Natural killer cell (primary cell): Measurements from ENCODE around the gene DOCK8. TPM values are rescaled to one million over a fixed set of nuclear protein-coding genes. Genes with fewer than 3 reads are reported as not detected.

ENCODE experiments used
- ATAC-seq, 3 donors: fragments of 150-1000 bp in 2 of 3; fragments of 200-7000 bp in 1 of 3; cut with Tn5 transposase; 1 replicate in 1 of 3; 2 replicates in 2 of 3; pipeline ENCODE4 v1.10.0; 2021; ENCODE audit warnings: mild to moderate bottlenecking in 2 of 3, moderate library complexity in 2 of 3
- DNase-seq, 2 donors: peaks; one replicate each; pipeline versions ENCODE4 v3.0.0 to v3.0.0-alpha.2; 2013 to 2021; ENCODE audit warnings: mixed read lengths in 1 of 2
- H3K27ac ChIP-seq: one replicate; pipeline ENCODE4 v1.5.1; 2013; ENCODE audit warnings: mild to moderate bottlenecking, low read length
- H3K27me3 ChIP-seq: one replicate; pipeline ENCODE4 v1.6.1; 2013; ENCODE audit warnings: low read length; ENCODE audit not compliant: control insufficient read depth, insufficient read depth
- H3K36me3 ChIP-seq: one replicate; pipeline ENCODE4 v1.6.1; 2013; ENCODE audit warnings: low read length; ENCODE audit not compliant: control insufficient read depth, insufficient read depth
- H3K4me1 ChIP-seq: one replicate; pipeline ENCODE4 v1.6.1; 2013; ENCODE audit warnings: low read length; ENCODE audit not compliant: control insufficient read depth, insufficient read depth
- H3K4me3 ChIP-seq: one replicate; pipeline ENCODE4 v1.5.1; 2013; ENCODE audit warnings: low read length
- H3K9me3 ChIP-seq: one replicate; pipeline ENCODE4 v1.6.1; 2013; ENCODE audit warnings: low read length; ENCODE audit not compliant: control insufficient read depth, insufficient read depth
- H3K27ac Mint-ChIP-seq, 2 donors: one replicate each; pipeline ENCODE4 v1.8.0; 2022; ENCODE audit warnings: mild to moderate bottlenecking in 2 of 2, mixed read lengths in 2 of 2, moderate library complexity in 1 of 2
- H3K27me3 Mint-ChIP-seq, 2 donors: one replicate each; pipeline ENCODE4 v1.8.0; 2022; ENCODE audit warnings: low read depth in 2 of 2, mixed read lengths in 2 of 2
- H3K36me3 Mint-ChIP-seq: one replicate; pipeline ENCODE4 v1.8.0; 2022; ENCODE audit warnings: mixed read lengths
- H3K4me1 Mint-ChIP-seq, 2 donors: one replicate each; pipeline ENCODE4 v1.8.0; 2022; ENCODE audit warnings: mixed read lengths in 2 of 2
- H3K4me3 Mint-ChIP-seq: one replicate; pipeline ENCODE4 v1.8.0; 2022; ENCODE audit warnings: mild to moderate bottlenecking, moderate library complexity, mixed read lengths
- H3K9me3 Mint-ChIP-seq, 2 donors: one replicate each; pipeline ENCODE4 v1.8.0; 2022; ENCODE audit warnings: mixed read lengths in 2 of 2
- WGBS: methylation state at CpG from one replicate; pipeline ENCODE4 v1.1.7; 2013; ENCODE audit warnings: missing lambda C conversion rate; ENCODE audit not compliant: insufficient coverage; 5-methylcytosine and 5-hydroxymethylcytosine counted together
- intact Hi-C: fragments of 100-400 bp; cut with micrococcal nuclease; formaldehyde crosslinking; loops from one replicate; pipeline ENCODE4 v1.14.2; 2022
- total RNA-seq, 4 donors: library from RNA; stranded (reverse); fragments of 120-200 nt in 1 of 4; gene quantifications; one replicate each; pipeline versions ENCODE4 v1.2.3 to v1.2.4, GENCODE V29; 2013 to 2022
- TF ChIP-seq, protein P1 (sequence below): fragments of 200-600 bp; IDR thresholded peaks from one replicate; pipeline ENCODE4 v1.8.0; 2022; ENCODE audit warnings: antibody characterized with exemption

The DOCK8 gene
- total RNA-seq, 3 donors from 2014 or later (not counting 1 experiment from before 2014, with no cell fraction given), result 156 to 211 (median 207) TPM

DNA sequence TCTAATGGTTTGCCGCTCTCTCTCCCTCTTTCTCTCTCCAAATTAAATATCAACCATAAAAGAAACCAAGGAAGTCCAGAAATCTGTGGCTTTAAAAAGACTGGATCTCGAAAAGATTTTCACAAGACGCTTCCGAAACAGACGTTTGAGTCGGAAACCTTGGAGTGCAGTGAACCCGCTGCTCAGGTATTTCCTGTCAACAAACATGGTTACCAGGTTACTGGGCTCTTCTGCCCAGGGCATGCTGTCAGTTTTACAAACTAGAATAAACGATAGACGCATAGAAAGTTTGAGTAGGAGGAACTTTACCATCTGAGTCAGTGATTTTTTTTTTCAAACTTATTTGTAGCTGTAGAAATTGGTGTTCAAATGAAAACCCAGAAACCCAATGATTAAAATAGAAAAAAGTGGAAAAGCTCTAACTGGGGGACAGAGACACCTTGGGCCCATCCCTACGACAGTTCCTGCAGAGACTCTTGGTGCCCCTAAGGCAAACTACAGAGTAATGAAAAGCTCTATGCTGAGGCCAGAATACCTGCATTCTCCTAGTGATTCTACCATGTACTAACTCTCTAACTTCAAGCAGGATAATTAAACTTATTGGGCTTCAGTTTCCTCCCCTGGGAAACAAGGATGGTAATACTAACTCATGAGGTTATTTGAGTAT, 90.0 kb downstream of the DOCK8 start:
- no peaks in the 10 kb centered on the region for H3K9me3 Mint-ChIP-seq
- TF ChIP-seq, protein P1, sequence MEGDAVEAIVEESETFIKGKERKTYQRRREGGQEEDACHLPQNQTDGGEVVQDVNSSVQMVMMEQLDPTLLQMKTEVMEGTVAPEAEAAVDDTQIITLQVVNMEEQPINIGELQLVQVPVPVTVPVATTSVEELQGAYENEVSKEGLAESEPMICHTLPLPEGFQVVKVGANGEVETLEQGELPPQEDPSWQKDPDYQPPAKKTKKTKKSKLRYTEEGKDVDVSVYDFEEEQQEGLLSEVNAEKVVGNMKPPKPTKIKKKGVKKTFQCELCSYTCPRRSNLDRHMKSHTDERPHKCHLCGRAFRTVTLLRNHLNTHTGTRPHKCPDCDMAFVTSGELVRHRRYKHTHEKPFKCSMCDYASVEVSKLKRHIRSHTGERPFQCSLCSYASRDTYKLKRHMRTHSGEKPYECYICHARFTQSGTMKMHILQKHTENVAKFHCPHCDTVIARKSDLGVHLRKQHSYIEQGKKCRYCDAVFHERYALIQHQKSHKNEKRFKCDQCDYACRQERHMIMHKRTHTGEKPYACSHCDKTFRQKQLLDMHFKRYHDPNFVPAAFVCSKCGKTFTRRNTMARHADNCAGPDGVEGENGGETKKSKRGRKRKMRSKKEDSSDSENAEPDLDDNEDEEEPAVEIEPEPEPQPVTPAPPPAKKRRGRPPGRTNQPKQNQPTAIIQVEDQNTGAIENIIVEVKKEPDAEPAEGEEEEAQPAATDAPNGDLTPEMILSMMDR, result no peak
- H3K4me1 Mint-ChIP-seq, result peaks cover 15 to 32% of the 10 kb centered on the region in 2 donors
- Histone ChIP-seq H3K36me3 (peaks cover 67% of the 10 kb centered on the region), H3K9me3 (no peaks in the 10 kb centered on the region), H3K27me3 (no peaks in the 10 kb centered on the region), H3K4me1 (no peaks in the 10 kb centered on the region), H3K27ac (no peak overlapping the region), H3K4me3 (no peak overlapping the region)
- ATAC-seq (no peak), DNase-seq (peak in 1 of 2 donors; percentile 47)
- no peak overlapping the region for H3K4me3 Mint-ChIP-seq
- H3K27me3 Mint-ChIP-seq, result no peaks in the 10 kb centered on the region
- H3K36me3 Mint-ChIP-seq, result peaks cover 30% of the 10 kb centered on the region
- 97% methylated on average over 10 of the region's 10 CpGs for WGBS
- intact Hi-C loops, result no loop called here
- peak overlapping the region; percentile 76 to 77 for H3K27ac Mint-ChIP-seq

DNA sequence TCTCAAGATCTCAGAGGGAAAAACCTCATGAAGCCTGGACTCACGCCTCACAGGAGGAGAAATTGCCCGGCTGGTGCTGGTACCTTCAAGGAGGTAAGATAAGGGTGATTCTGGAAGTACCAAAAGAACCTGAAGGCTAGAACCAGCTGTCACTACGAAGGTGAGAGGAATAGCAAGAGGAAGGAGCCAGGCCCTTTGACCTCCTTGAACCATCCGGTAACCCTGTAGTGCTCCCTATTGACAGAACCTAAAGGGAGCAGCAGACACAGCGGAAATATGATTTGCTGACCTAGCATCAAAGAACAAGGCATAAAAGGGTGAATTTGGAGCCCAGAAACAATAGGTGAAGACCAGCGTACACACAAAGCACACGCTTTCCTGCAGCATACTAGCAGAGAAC, 92.2 kb downstream of the DOCK8 start:
- peaks cover 10% of the 10 kb centered on the region for H3K36me3 Mint-ChIP-seq
- H3K27ac Mint-ChIP-seq, result peak overlapping the region; percentile 44 to 64
- peak; percentile 78 to 92 (median 80) for ATAC-seq
- H3K27me3 Mint-ChIP-seq, result no peaks in the 10 kb centered on the region
- Histone ChIP-seq H3K9me3 (no peaks in the 10 kb centered on the region), H3K4me1 (no peaks in the 10 kb centered on the region), H3K27ac (no peak overlapping the region), H3K36me3 (peaks cover 58% of the 10 kb centered on the region), H3K4me3 (no peak overlapping the region), H3K27me3 (no peaks in the 10 kb centered on the region)
- H3K9me3 Mint-ChIP-seq, result no peaks in the 10 kb centered on the region
- no peak overlapping the region for H3K4me3 Mint-ChIP-seq
- 89% methylated on average over 7 of the region's 7 CpGs for WGBS
- intact Hi-C loops, result no loop called here
- DNase-seq, result peak in 1 of 2 donors; percentile 80
- peaks cover 8 to 14% of the 10 kb centered on the region in 2 donors for H3K4me1 Mint-ChIP-seq
- TF ChIP-seq, protein P1, result peak; percentile 29

DNA sequence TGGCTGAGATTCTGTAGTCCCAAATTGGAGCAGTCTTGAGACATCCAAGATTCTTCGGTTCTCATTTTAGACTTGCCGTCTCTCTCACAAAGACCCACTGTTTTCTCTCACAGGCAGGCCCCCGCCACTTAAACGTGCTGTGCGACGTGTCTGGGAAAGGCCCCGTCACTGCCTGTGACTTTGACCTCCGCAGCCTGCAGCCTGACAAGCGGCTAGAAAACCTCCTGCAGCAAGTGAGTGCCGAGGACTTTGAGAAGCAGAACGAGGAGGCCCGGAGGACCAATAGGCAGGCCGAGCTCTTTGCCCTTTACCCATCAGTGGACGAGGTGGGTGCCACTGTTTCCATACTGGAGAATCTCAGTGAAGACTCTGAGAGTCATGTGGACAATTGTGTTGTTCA, 97.2 kb downstream of the DOCK8 start:
- no peak overlapping the region for H3K27ac Mint-ChIP-seq
- DNase-seq (no peak), ATAC-seq (no peak)
- no peak overlapping the region for H3K4me3 Mint-ChIP-seq
- Histone ChIP-seq H3K27me3 (no peaks in the 10 kb centered on the region), H3K27ac (no peak overlapping the region), H3K4me3 (no peak overlapping the region), H3K4me1 (no peaks in the 10 kb centered on the region), H3K36me3 (peaks cover 75% of the 10 kb centered on the region), H3K9me3 (no peaks in the 10 kb centered on the region)
- no peaks in the 10 kb centered on the region for H3K9me3 Mint-ChIP-seq
- WGBS, result 98% methylated on average over 14 of the region's 14 CpGs
- no peaks in the 10 kb centered on the region for H3K4me1 Mint-ChIP-seq
- TF ChIP-seq, protein P1, result no peak
- H3K36me3 Mint-ChIP-seq, result no peaks in the 10 kb centered on the region
- intact Hi-C loops, result no loop called here
- H3K27me3 Mint-ChIP-seq, result no peaks in the 10 kb centered on the region
